Measurements from ENCODE around the gene ZNF324. TPM values are rescaled to one million over a fixed set of nuclear protein-coding genes. Genes with fewer than 3 reads are reported as not detected.

ZNF324 gene
- total RNA-seq, 1 experiment from 2014 or later: 12.7 TPM

DNA sequence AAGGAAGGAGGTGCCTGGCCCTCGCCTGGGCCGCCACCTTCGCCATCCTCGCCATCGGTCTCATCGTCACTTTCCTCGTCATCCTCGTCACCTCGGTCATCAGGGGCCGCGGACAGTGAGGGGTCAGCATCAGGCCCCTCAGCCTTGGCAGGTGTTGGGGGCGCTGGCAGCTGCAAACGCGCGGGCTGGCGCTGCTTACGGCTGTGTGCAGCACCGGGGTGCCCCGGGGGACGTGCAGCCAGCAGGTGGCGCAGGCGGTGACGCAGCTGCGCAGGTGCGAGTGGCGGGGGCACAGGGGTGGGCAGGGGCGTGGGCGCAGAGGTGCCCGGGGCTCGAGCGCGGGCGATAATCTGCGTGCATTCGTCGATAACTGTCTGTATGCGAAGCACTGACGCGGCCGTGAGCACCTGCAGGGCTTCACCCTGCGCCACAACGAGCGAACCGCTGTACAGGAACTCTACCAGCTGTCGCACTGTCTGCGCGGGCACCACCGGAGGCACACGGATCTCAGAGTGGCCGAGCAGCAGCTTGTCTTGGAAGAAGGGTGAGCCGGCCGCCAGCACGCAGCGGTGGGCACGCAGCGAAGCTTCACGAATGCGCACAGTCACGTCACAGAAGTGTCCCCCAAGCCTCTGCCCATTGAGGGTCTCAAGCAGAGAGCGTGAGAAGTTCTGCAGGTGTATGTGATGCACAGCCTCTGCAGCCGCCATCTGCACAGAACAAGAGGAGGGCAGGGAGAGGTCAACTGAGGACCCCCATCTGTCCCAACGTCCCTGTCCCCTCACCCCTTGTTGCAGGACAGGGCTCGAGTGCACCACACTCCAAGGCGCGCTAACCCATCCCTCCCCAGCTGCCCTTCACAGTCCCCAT is 50.3 kb downstream of the ZNF324 start:
- H3K9ac ChIP-seq (ENCODE audit: extremely low read depth, insufficient read length, low read length): no peak overlapping the region
- H4K20me1 ChIP-seq (ENCODE audit: control insufficient read depth, insufficient read depth, insufficient read length): no peaks in the 10 kb centered on the region
- WGBS (ENCODE audit: extremely low coverage, insufficient read length, low lambda C conversion rate): no CpG with 5 or more reads among the region's 65 CpGs
- TF ChIP-seq, protein P1, sequence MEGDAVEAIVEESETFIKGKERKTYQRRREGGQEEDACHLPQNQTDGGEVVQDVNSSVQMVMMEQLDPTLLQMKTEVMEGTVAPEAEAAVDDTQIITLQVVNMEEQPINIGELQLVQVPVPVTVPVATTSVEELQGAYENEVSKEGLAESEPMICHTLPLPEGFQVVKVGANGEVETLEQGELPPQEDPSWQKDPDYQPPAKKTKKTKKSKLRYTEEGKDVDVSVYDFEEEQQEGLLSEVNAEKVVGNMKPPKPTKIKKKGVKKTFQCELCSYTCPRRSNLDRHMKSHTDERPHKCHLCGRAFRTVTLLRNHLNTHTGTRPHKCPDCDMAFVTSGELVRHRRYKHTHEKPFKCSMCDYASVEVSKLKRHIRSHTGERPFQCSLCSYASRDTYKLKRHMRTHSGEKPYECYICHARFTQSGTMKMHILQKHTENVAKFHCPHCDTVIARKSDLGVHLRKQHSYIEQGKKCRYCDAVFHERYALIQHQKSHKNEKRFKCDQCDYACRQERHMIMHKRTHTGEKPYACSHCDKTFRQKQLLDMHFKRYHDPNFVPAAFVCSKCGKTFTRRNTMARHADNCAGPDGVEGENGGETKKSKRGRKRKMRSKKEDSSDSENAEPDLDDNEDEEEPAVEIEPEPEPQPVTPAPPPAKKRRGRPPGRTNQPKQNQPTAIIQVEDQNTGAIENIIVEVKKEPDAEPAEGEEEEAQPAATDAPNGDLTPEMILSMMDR (conservative IDR thresholded peaks at IDR 0.05): peak; percentile 37; the same call in 2 of the 3 replicates
- H2AFZ ChIP-seq (ENCODE audit: low read length): no peak overlapping the region
- H3K4me1 ChIP-seq (ENCODE audit: insufficient read depth, low read length): no peaks in the 10 kb centered on the region; the same call in 1 of the 2 replicates
- peaks cover 23% of the 10 kb centered on the region for H3K23me2 ChIP-seq (ENCODE audit: insufficient read length, low read depth, low read length, poor library complexity, severe bottlenecking)
- H3K56ac ChIP-seq (ENCODE audit: insufficient read length, low read depth, low read length): no peak overlapping the region
- H2BK20ac ChIP-seq (ENCODE audit: low read depth, low read length, poor library complexity, severe bottlenecking): no peak overlapping the region
- H3T11ph ChIP-seq (ENCODE audit: low read length): no peak overlapping the region
- H3K9me3 ChIP-seq (ENCODE audit: control insufficient read depth, low read depth, low read length): no peaks in the 10 kb centered on the region
- no peak overlapping the region for H2BK12ac ChIP-seq (ENCODE audit: insufficient read length, low read depth, low read length)
- Mint-ChIP-seq H3K27me3 (ENCODE audit: low read depth) (peaks cover under 1% of the 10 kb centered on the region; the same call in 1 of the 2 replicates), H3K9me3 (peaks cover 0 to 3% of the 10 kb centered on the region in 2 experiments; a peak in 1 of 5 replicates), H3K36me3 (ENCODE audit: insufficient read depth in 1 of 3, low read depth in 3 of 3) (peaks cover 9 to 19% (median 13%) of the 10 kb centered on the region in 3 experiments), H3K4me1 (peaks cover 41 to 42% of the 10 kb centered on the region in 2 experiments), H3K4me3 (peak overlapping the region in 1 of 2 experiments; percentile 40; a peak in 1 of 5 replicates), H3K27ac (no peak overlapping the region)
- no peak overlapping the region for H4K91ac ChIP-seq (ENCODE audit: insufficient read length, low read depth, low read length)
- H3K4ac ChIP-seq (ENCODE audit: low read depth, low read length): no peak overlapping the region
- no peak overlapping the region for H4K8ac ChIP-seq (replicated peaks; ENCODE audit: insufficient read length, low read depth, low read length)
- H3K4me2 ChIP-seq (ENCODE audit: insufficient read depth, insufficient read length, low read length): no peak overlapping the region
- H2BK15ac ChIP-seq (ENCODE audit: low read depth, low read length): no peak overlapping the region
- peak; percentile 26 for DNase-seq
- no peak overlapping the region for H3K14ac ChIP-seq (ENCODE audit: insufficient read depth, low read length)
- H3K27ac ChIP-seq (ENCODE audit: insufficient read length, low read depth, low read length): no peak overlapping the region
- H3K18ac ChIP-seq (ENCODE audit: insufficient read length, low read depth, low read length): no peak overlapping the region
- H2BK5ac ChIP-seq (ENCODE audit: insufficient read length, low read length): no peak overlapping the region
- H2AK5ac ChIP-seq (ENCODE audit: insufficient read length, low read length): no peak overlapping the region
- no peaks in the 10 kb centered on the region for H3K27me3 ChIP-seq (ENCODE audit: insufficient read depth, low read length)
- no peak overlapping the region for H4K5ac ChIP-seq (ENCODE audit: insufficient read length, low read depth, low read length)
- H3K23ac ChIP-seq (ENCODE audit: insufficient read length, low read depth, low read length): no peak overlapping the region
- H3K79me2 ChIP-seq (ENCODE audit: insufficient read depth, low read length): peaks cover 2% of the 10 kb centered on the region; the same call in 1 of the 2 replicates
- no peaks in the 10 kb centered on the region for H3K79me1 ChIP-seq (ENCODE audit: insufficient read depth, low read depth, low read length, poor library complexity, severe bottlenecking)
- no peak overlapping the region for H2BK120ac ChIP-seq (ENCODE audit: low read depth, low read length, poor library complexity, severe bottlenecking)

Measured in H9 (cell line).